ENCODE results near the gene USH1G. TPM values are rescaled to one million over a fixed set of nuclear protein-coding genes. Genes with fewer than 3 reads are reported as not detected.

The USH1G gene
- total RNA-seq, 2 experiments from 2014 or later, result not detected

GRCh38 chr17:74950207-74950606, 27.2 kb upstream of the USH1G start:
- Mint-ChIP-seq H3K36me3 (no peaks in the 10 kb centered on the region), H3K27ac (no peak overlapping the region), H3K4me3 (no peak overlapping the region), H3K27me3 (no peaks in the 10 kb centered on the region), H3K4me1 (no peaks in the 10 kb centered on the region), H3K9me3 (no peaks in the 10 kb centered on the region)
- DNase-seq (no peak), ATAC-seq (ENCODE audit: low read depth) (no peak)
- POLR2A ChIA-PET, result no interaction called here

- Mint-ChIP-seq H3K36me3 (no peaks in the 10 kb centered on the region), H3K27ac (no peak overlapping the region), H3K27me3 (no peaks in the 10 kb centered on the region), H3K9me3 (no peaks in the 10 kb centered on the region), H3K4me1 (no peaks in the 10 kb centered on the region), H3K4me3 (no peak overlapping the region)
- POLR2A ChIA-PET, result no interaction called here
- ATAC-seq (ENCODE audit: low read depth), result no peak
- DNase-seq, result no peak
Measured at GRCh38 chr17:74949455-74950115, 26.5 kb upstream of the USH1G start.

GRCh38 chr17:74947041-74947754, 24.1 kb upstream of the USH1G start:
- Mint-ChIP-seq H3K4me1 (no peaks in the 10 kb centered on the region), H3K27ac (no peak overlapping the region), H3K9me3 (no peaks in the 10 kb centered on the region), H3K36me3 (no peaks in the 10 kb centered on the region), H3K4me3 (no peak overlapping the region), H3K27me3 (peaks cover 4% of the 10 kb centered on the region)
- DNase-seq (no peak), ATAC-seq (ENCODE audit: low read depth) (no peak)
- POLR2A ChIA-PET, result no interaction called here

GRCh38 chr17:74946641-74947040, 23.6 kb upstream of the USH1G start:
- Mint-ChIP-seq H3K27me3 (peaks cover 4% of the 10 kb centered on the region), H3K27ac (no peak overlapping the region), H3K9me3 (no peaks in the 10 kb centered on the region), H3K4me1 (no peaks in the 10 kb centered on the region), H3K36me3 (no peaks in the 10 kb centered on the region), H3K4me3 (no peak overlapping the region)
- ATAC-seq (ENCODE audit: low read depth) (no peak), DNase-seq (no peak)
- POLR2A ChIA-PET, result no interaction called here

- Mint-ChIP-seq H3K4me3 (no peak overlapping the region), H3K9me3 (no peaks in the 10 kb centered on the region), H3K27ac (no peak overlapping the region), H3K27me3 (peaks cover 4% of the 10 kb centered on the region), H3K36me3 (no peaks in the 10 kb centered on the region), H3K4me1 (no peaks in the 10 kb centered on the region)
- DNase-seq (no peak), ATAC-seq (ENCODE audit: low read depth) (no peak)
- POLR2A ChIA-PET, result interaction anchor here (0.6 kb wide), 1 partner anchor 788 kb away, joined by 4 read pairs; no protein-coding TSS in a partner anchor
Measured at GRCh38 chr17:74945543-74945942, 22.5 kb upstream of the USH1G start.

GRCh38 chr17:74943808-74944522, 20.9 kb upstream of the USH1G start:
- Mint-ChIP-seq H3K4me1 (peaks cover 2% of the 10 kb centered on the region), H3K36me3 (no peaks in the 10 kb centered on the region), H3K4me3 (no peak overlapping the region), H3K27me3 (peaks cover 8% of the 10 kb centered on the region), H3K9me3 (no peaks in the 10 kb centered on the region), H3K27ac (no peak overlapping the region)
- no peak for ATAC-seq (ENCODE audit: low read depth)
- POLR2A ChIA-PET, result no interaction called here
- DNase-seq, result no peak

- no peak for ATAC-seq (ENCODE audit: low read depth)
Measured at GRCh38 chr17:74941128-74941725, 18.2 kb upstream of the USH1G start.

GRCh38 chr17:74939534-74939933, 16.5 kb upstream of the USH1G start:
- DNase-seq (no peak), ATAC-seq (ENCODE audit: low read depth) (no peak)
- POLR2A ChIA-PET, result interaction anchor here (1.0 kb wide), 1 partner anchor 9 kb away, joined by 3 read pairs; no protein-coding TSS in a partner anchor
- peaks cover 2% of the 10 kb centered on the region for H3K4me1 Mint-ChIP-seq
- H3K27me3 Mint-ChIP-seq, result peaks cover 44% of the 10 kb centered on the region
- H3K36me3 Mint-ChIP-seq, result no peaks in the 10 kb centered on the region
- H3K27ac Mint-ChIP-seq, result no peak overlapping the region
- H3K9me3 Mint-ChIP-seq, result no peaks in the 10 kb centered on the region
- no peak overlapping the region for H3K4me3 Mint-ChIP-seq

More at GRCh38 chr17:74941128-74941725, 18.2 kb upstream of the USH1G start:
- DNase-seq, result no peak
- H3K36me3 Mint-ChIP-seq, result no peaks in the 10 kb centered on the region
- peaks cover 33% of the 10 kb centered on the region for H3K27me3 Mint-ChIP-seq
- H3K27ac Mint-ChIP-seq, result no peak overlapping the region
- no peaks in the 10 kb centered on the region for H3K9me3 Mint-ChIP-seq
- peaks cover 2% of the 10 kb centered on the region for H3K4me1 Mint-ChIP-seq
- no peak overlapping the region for H3K4me3 Mint-ChIP-seq
- POLR2A ChIA-PET, result no interaction called here

GRCh38 chr17:74938194-74938950, 15.3 kb upstream of the USH1G start:
- H3K36me3 Mint-ChIP-seq, result no peaks in the 10 kb centered on the region
- POLR2A ChIA-PET, result interaction anchor here (1.0 kb wide), 1 partner anchor 10 kb away, joined by 3 read pairs; no protein-coding TSS in a partner anchor
- DNase-seq, result no peak
- peaks cover 2% of the 10 kb centered on the region for H3K4me1 Mint-ChIP-seq
- H3K9me3 Mint-ChIP-seq, result no peaks in the 10 kb centered on the region
- no peak overlapping the region for H3K4me3 Mint-ChIP-seq
- peaks cover 47% of the 10 kb centered on the region for H3K27me3 Mint-ChIP-seq
- ATAC-seq (ENCODE audit: low read depth), result no peak
- no peak overlapping the region for H3K27ac Mint-ChIP-seq

GRCh38 chr17:74937064-74938051, 14.3 kb upstream of the USH1G start:
- H3K4me3 Mint-ChIP-seq, result no peak overlapping the region
- POLR2A ChIA-PET, result no interaction called here

GRCh38 chr17:74936470-74936799, 13.4 kb upstream of the USH1G start:
- Mint-ChIP-seq H3K27me3 (peaks cover 62% of the 10 kb centered on the region), H3K27ac (no peak overlapping the region), H3K9me3 (no peaks in the 10 kb centered on the region), H3K36me3 (no peaks in the 10 kb centered on the region), H3K4me1 (peaks cover 2% of the 10 kb centered on the region), H3K4me3 (no peak overlapping the region)
- DNase-seq, result no peak
- ATAC-seq (ENCODE audit: low read depth), result no peak
- POLR2A ChIA-PET, result no interaction called here

More at GRCh38 chr17:74937064-74938051, 14.3 kb upstream of the USH1G start:
- Mint-ChIP-seq H3K27me3 (peaks cover 53% of the 10 kb centered on the region), H3K27ac (no peak overlapping the region), H3K9me3 (no peaks in the 10 kb centered on the region), H3K4me1 (peaks cover 2% of the 10 kb centered on the region), H3K36me3 (no peaks in the 10 kb centered on the region)
- DNase-seq, result no peak
- ATAC-seq (ENCODE audit: low read depth), result no peak
